ENCODE measurements around the gene ANAPC16. TPM values are rescaled to one million over a fixed set of nuclear protein-coding genes. Genes with fewer than 3 reads are reported as not detected.
A peak's percentile ranks its signal among the peaks of the same experiment; 100 is the strongest.
"Not testable (repeated sequence)": the region's sequence is repeated elsewhere in the genome, so short reads cannot be mapped to it uniquely, and the experiment has no call there.

ANAPC16 gene
- total RNA-seq, 1 donor from 2014 or later: 80.9 TPM

- DNase-seq (ENCODE audit: low spot score): no peak
These were observed 46.1 kb downstream of the ANAPC16 start for GRCh38 chr10:72261784-72262404.

GRCh38 chr10:72263613-72264241, 47.9 kb downstream of the ANAPC16 start:
- DNase-seq (ENCODE audit: low spot score): no peak

- DNase-seq (ENCODE audit: low spot score): no peak
These were observed 48.7 kb downstream of the ANAPC16 start for GRCh38 chr10:72264536-72264935.

GRCh38 chr10:72265508-72265907, 49.7 kb downstream of the ANAPC16 start:
- DNase-seq (ENCODE audit: low spot score): no peak

GRCh38 chr10:72265990-72266865, 50.4 kb downstream of the ANAPC16 start:
- no peak for DNase-seq (ENCODE audit: low spot score)

- no peak for DNase-seq (ENCODE audit: low spot score)
These were observed 51.6 kb downstream of the ANAPC16 start for GRCh38 chr10:72267381-72267780.

GRCh38 chr10:72267819-72268399, 52.1 kb downstream of the ANAPC16 start:
- DNase-seq (ENCODE audit: low spot score): no peak

GRCh38 chr10:72268475-72269200, 52.8 kb downstream of the ANAPC16 start:
- not testable (repeated sequence) for DNase-seq (ENCODE audit: low spot score)

GRCh38 chr10:72270607-72271281, 54.9 kb downstream of the ANAPC16 start:
- no peak for DNase-seq (ENCODE audit: low spot score)

GRCh38 chr10:72272689-72273409, 57.0 kb downstream of the ANAPC16 start:
- peak; percentile 95 for DNase-seq (ENCODE audit: low spot score)

- DNase-seq (ENCODE audit: low spot score): peak; percentile 100
These were observed 57.8 kb downstream of the ANAPC16 start, which contains the start of gene DDIT4 for GRCh38 chr10:72273410-72274212. TSS of gene DDIT4 (plus strand) at chr10:72273924. CDS start at chr10:72274217, 293 bp downstream.

GRCh38 chr10:72274213-72274729, 58.5 kb downstream of the ANAPC16 start:
- no peak for DNase-seq (ENCODE audit: low spot score)

GRCh38 chr10:72274730-72275350, 59.0 kb downstream of the ANAPC16 start:
- DNase-seq (ENCODE audit: low spot score): peak; percentile 93

GRCh38 chr10:72275351-72276012, 59.7 kb downstream of the ANAPC16 start:
- no peak for DNase-seq (ENCODE audit: low spot score)

GRCh38 chr10:72276013-72276387, 60.2 kb downstream of the ANAPC16 start:
- DNase-seq (ENCODE audit: low spot score): no peak

- DNase-seq (ENCODE audit: low spot score): no peak
These were observed 60.9 kb downstream of the ANAPC16 start for GRCh38 chr10:72276421-72277339.

All from mesenteric fat pad (tissue), 1 donor.